Adrenal gland (tissue), 5 donors: Measurements from ENCODE around the gene KRTAP12-4.

Source experiments
- CTCF ChIP-seq, 6 experiments: fragments of 450-650 bp in 4 of 6; fragments of 200-600 bp in 2 of 6; sonication (generic) in 1 of 6; IDR thresholded peaks; 1 replicate in 5 of 6; 2 replicates in 1 of 6; pipeline versions ENCODE4 v1.5.1 to v1.8.0; 2016 to 2021; ENCODE audit warnings: antibody characterized with exemption in 6 of 6, mild to moderate bottlenecking in 2 of 6, moderate library complexity in 1 of 6
- POLR2A ChIP-seq, 2 donors: fragments of 450-650 bp; IDR thresholded peaks; one replicate each; pipeline ENCODE4 v1.6.1; 2017; ENCODE audit warnings: antibody characterized with exemption in 2 of 2, mild to moderate bottlenecking in 2 of 2, moderate library complexity in 1 of 2
- donor health status: DM: no; HTN: no; CAD: no.

GRCh38 chr21:44667612-44668011 lies 13.2 kb upstream of the KRTAP12-4 start:
- TF ChIP-seq CTCF (IDR thresholded peaks at IDR 0.05) = no peak
- no peak for TF ChIP-seq POLR2A (IDR thresholded peaks at IDR 0.05)
